Smooth muscle cell (in vitro differentiated cells): Measurements from ENCODE around the gene PNPLA3. TPM values are rescaled to one million over a fixed set of nuclear protein-coding genes. Genes with fewer than 3 reads are reported as not detected.
A peak's percentile ranks its signal among the peaks of the same experiment; 100 is the strongest.

Experiments
- DNase-seq: peaks from one replicate; lab custom pipeline; 2025; ENCODE audit not compliant: unreplicated experiment; lab: John Stamatoyannopoulos, UW
- H2AFZ ChIP-seq: fragments of 200-600 bp; sonication (generic); 2 replicates; pipeline ENCODE4 v1.6.0; 2016; ENCODE audit warnings: antibody characterized with exemption, low read depth, mild to moderate bottlenecking
- H3F3A ChIP-seq: fragments of 200-600 bp; sonication (generic); 2 replicates; pipeline ENCODE4 v1.6.0; 2017; ENCODE audit warnings: antibody characterized with exemption, low read depth
- H3K27ac ChIP-seq: fragments of 200-600 bp; sonication (generic); 2 replicates; pipeline ENCODE4 v1.5.1; 2016; ENCODE audit warnings: low read depth, mild to moderate bottlenecking
- H3K27me3 ChIP-seq: fragments of 200-600 bp; sonication (generic); 2 replicates; pipeline ENCODE4 v1.6.1; 2016; ENCODE audit warnings: low read depth, mild to moderate bottlenecking
- H3K36me3 ChIP-seq: fragments of 200-600 bp; sonication (generic); 2 replicates; pipeline ENCODE4 v1.5.1; 2016; ENCODE audit warnings: low read depth
- H3K4me1 ChIP-seq: fragments of 200-600 bp; sonication (generic); 2 replicates; pipeline ENCODE4 v1.5.1; 2016; ENCODE audit warnings: low read depth
- H3K4me2 ChIP-seq: fragments of 200-600 bp; sonication (generic); 2 replicates; pipeline ENCODE4 v1.6.0; 2016; ENCODE audit warnings: mild to moderate bottlenecking
- H3K4me3 ChIP-seq: fragments of 200-600 bp; sonication (generic); 2 replicates; pipeline ENCODE4 v1.5.1; 2016; ENCODE audit warnings: mild to moderate bottlenecking
- H3K79me2 ChIP-seq: fragments of 200-600 bp; sonication (generic); 2 replicates; pipeline ENCODE4 v1.6.0; 2016; ENCODE audit warnings: low read depth, mild to moderate bottlenecking
- H3K9ac ChIP-seq: fragments of 200-600 bp; sonication (generic); 2 replicates; pipeline ENCODE4 v1.6.0; 2016; ENCODE audit warnings: low read depth
- H3K9me3 ChIP-seq: fragments of 200-600 bp; sonication (generic); replicated peaks from 2 replicates; pipeline ENCODE4 v1.5.1; 2016; ENCODE audit warnings: low read depth
- H4K20me1 ChIP-seq: fragments of 200-600 bp; sonication (generic); 2 replicates; pipeline ENCODE4 v1.6.0; 2016; ENCODE audit warnings: low read depth
- WGBS: methylation state at CpG from one replicate; pipeline ENCODE4 v1.1.7; 2016; ENCODE audit warnings: low lambda C conversion rate; 5-methylcytosine and 5-hydroxymethylcytosine counted together
- polyA plus RNA-seq: library from polyadenylated mRNA; unstranded; fragments of >200 nt; fragmentation: Nextera tagmentation; extraction: Ambion mirVana; gene quantifications from 2 replicates; pipeline ENCODE4 v1.2.1, GENCODE V29; 2016
- total RNA-seq: library from RNA; depleted of rRNA; stranded (reverse); fragments of >200 nt; gene quantifications from 2 replicates; pipeline ENCODE4 v1.2.3, GENCODE V29; 2014
- TF ChIP-seq, protein P1 (sequence below): fragments of 200-600 bp; sonication (generic); IDR thresholded peaks from 2 replicates; pipeline ENCODE4 v1.5.1; 2017; ENCODE audit warnings: borderline replicate concordance, mild to moderate bottlenecking, antibody characterized with exemption; ENCODE audit not compliant: insufficient read depth, poor library complexity, severe bottlenecking

PNPLA3 gene
- total and polyA plus RNA-seq, 2 experiments from 2014 or later, result 11.0 to 14.5 TPM

DNA sequence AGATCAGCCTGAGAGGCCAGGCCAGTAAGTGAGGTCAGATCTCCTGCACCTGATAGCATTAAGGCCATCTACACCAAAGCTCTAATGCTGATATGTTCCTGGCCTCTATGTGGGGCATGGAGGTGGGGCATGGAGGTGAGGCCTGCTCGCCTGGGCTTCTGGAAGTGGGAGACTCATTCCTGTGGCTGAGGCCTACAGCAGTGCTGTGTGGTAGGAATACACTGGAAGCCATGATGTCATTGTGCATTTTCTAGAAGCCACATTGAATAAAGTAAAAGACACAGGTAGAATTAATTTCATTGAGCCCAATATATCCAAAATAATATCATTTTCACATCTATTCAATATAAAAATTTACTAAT is 2.7 kb downstream of the PNPLA3 start:
- Histone ChIP-seq H3K36me3 (no peaks in the 10 kb centered on the region), H3K9me3 (no peaks in the 10 kb centered on the region), H3K27ac (peak overlapping the region; percentile 59), H3K4me2 (no peak overlapping the region), H3K79me2 (no peaks in the 10 kb centered on the region), H2AFZ (no peak overlapping the region), H3K4me1 (peaks cover 26% of the 10 kb centered on the region), H3K4me3 (no peak overlapping the region), H4K20me1 (peaks cover 14% of the 10 kb centered on the region), H3K9ac (no peak overlapping the region), H3F3A (peaks cover 5% of the 10 kb centered on the region), H3K27me3 (no peaks in the 10 kb centered on the region)
- WGBS, result 48% methylated on average over 1 of the region's 1 CpG
- TF ChIP-seq, protein P1, sequence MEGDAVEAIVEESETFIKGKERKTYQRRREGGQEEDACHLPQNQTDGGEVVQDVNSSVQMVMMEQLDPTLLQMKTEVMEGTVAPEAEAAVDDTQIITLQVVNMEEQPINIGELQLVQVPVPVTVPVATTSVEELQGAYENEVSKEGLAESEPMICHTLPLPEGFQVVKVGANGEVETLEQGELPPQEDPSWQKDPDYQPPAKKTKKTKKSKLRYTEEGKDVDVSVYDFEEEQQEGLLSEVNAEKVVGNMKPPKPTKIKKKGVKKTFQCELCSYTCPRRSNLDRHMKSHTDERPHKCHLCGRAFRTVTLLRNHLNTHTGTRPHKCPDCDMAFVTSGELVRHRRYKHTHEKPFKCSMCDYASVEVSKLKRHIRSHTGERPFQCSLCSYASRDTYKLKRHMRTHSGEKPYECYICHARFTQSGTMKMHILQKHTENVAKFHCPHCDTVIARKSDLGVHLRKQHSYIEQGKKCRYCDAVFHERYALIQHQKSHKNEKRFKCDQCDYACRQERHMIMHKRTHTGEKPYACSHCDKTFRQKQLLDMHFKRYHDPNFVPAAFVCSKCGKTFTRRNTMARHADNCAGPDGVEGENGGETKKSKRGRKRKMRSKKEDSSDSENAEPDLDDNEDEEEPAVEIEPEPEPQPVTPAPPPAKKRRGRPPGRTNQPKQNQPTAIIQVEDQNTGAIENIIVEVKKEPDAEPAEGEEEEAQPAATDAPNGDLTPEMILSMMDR, result no peak
- no peak for DNase-seq

DNA sequence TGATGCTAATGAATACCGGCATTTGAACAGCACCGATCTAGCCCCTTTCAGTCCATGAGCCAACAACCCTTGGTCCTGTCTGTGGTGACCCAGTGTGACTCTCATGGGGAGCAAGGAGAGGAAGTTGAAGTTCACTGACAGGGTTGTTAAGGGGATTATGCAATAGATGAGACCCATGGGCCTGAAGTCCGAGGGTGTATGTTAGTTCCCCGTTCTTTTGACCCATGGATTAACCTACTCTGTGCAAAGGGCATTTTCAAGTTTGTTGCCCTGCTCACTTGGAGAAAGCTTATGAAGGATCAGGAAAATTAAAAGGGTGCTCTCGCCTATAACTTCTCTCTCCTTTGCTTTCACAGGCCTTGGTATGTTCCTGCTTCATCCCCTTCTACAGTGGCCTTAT is 4.9 kb downstream of the PNPLA3 start:
- Histone ChIP-seq H4K20me1 (peaks cover 18% of the 10 kb centered on the region), H3K4me2 (no peak overlapping the region), H3F3A (peaks cover 5% of the 10 kb centered on the region), H3K9me3 (no peaks in the 10 kb centered on the region), H3K27me3 (no peaks in the 10 kb centered on the region), H2AFZ (no peak overlapping the region), H3K79me2 (no peaks in the 10 kb centered on the region), H3K4me3 (no peak overlapping the region), H3K4me1 (peaks cover 18% of the 10 kb centered on the region), H3K9ac (no peak overlapping the region), H3K36me3 (no peaks in the 10 kb centered on the region), H3K27ac (no peak overlapping the region)
- TF ChIP-seq, protein P1, result no peak
- 97% methylated on average over 5 of the region's 5 CpGs for WGBS
- DNase-seq, result no peak

- no peak overlapping the region for H2AFZ ChIP-seq
- WGBS, result 95% methylated on average over 6 of the region's 6 CpGs
- no peaks in the 10 kb centered on the region for H3K79me2 ChIP-seq
- no peaks in the 10 kb centered on the region for H3K9me3 ChIP-seq
- H3K4me2 ChIP-seq, result no peak overlapping the region
- TF ChIP-seq, protein P1, result no peak
- no peak overlapping the region for H3K4me3 ChIP-seq
- H3K9ac ChIP-seq, result no peak overlapping the region
- H3K36me3 ChIP-seq, result no peaks in the 10 kb centered on the region
- peaks cover 5% of the 10 kb centered on the region for H3F3A ChIP-seq
- H3K27ac ChIP-seq, result no peak overlapping the region
- no peak for DNase-seq
- peaks cover 18% of the 10 kb centered on the region for H3K4me1 ChIP-seq
- H3K27me3 ChIP-seq, result no peaks in the 10 kb centered on the region
- H4K20me1 ChIP-seq, result peaks cover 18% of the 10 kb centered on the region
These were observed 5.3 kb downstream of the PNPLA3 start for GRCh38 chr22:43928908-43929307.

DNA sequence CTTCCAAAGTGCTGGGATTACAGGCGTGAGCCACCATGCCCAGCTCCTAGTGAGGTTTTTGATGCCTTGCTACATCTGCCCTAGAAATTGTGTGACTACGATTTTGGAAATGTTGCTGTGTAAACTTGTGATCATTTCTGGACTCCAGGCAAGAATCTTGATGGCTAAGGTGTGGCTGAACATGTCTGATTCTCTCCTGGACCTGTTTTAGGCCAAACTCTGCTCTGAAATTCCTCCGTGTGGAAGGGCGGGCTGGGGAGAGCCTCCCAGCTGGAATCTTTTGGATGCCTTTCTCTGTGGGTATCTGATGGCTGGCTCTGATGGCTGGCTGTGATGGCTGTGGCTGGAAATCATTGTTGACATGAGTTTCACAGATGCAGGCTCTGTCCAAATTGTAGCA is 8.2 kb downstream of the PNPLA3 start:
- Histone ChIP-seq H2AFZ (no peak overlapping the region), H3F3A (no peaks in the 10 kb centered on the region), H3K9ac (no peak overlapping the region), H4K20me1 (peaks cover 9% of the 10 kb centered on the region), H3K36me3 (no peaks in the 10 kb centered on the region), H3K4me3 (no peak overlapping the region), H3K79me2 (no peaks in the 10 kb centered on the region), H3K27me3 (no peaks in the 10 kb centered on the region), H3K27ac (no peak overlapping the region), H3K4me1 (no peaks in the 10 kb centered on the region), H3K9me3 (no peaks in the 10 kb centered on the region), H3K4me2 (no peak overlapping the region)
- WGBS, result 83% methylated on average over 4 of the region's 4 CpGs
- TF ChIP-seq, protein P1, result no peak
- no peak for DNase-seq
